Fibroblast of lung (primary cell): ENCODE results near the gene SYCE1L. TPM values are rescaled to one million over a fixed set of nuclear protein-coding genes. Genes with fewer than 3 reads are reported as not detected.

Source experiments
- DNase-seq, 2 donors: peaks; one replicate each; pipeline versions ENCODE4 v3.0.0 to v3.0.0-alpha.2; 2010; ENCODE audit warnings: low read depth in 2 of 2
- H2AFZ ChIP-seq: 2 replicates; pipeline ENCODE4 v1.5.1; 2012; ENCODE audit warnings: low read length, control low read depth, inconsistent platforms
- H3K27ac ChIP-seq: 2 replicates; pipeline ENCODE4 v1.5.1; 2011; ENCODE audit warnings: low read length, control low read depth; ENCODE audit not compliant: insufficient read depth
- H3K27me3 ChIP-seq: 2 replicates; pipeline ENCODE4 v1.5.1; 2011; ENCODE audit warnings: mild to moderate bottlenecking, low read length; ENCODE audit not compliant: control insufficient read depth, insufficient read depth
- H3K36me3 ChIP-seq: 2 replicates; pipeline ENCODE4 v1.5.1; 2011; ENCODE audit warnings: low read length; ENCODE audit not compliant: control insufficient read depth, insufficient read depth
- H3K4me1 ChIP-seq: 2 replicates; pipeline ENCODE4 v1.5.1; 2011; ENCODE audit warnings: low read length; ENCODE audit not compliant: control insufficient read depth, insufficient read depth; ENCODE audit errors: extremely low read depth
- H3K4me2 ChIP-seq: 2 replicates; pipeline ENCODE4 v1.5.1; 2011; ENCODE audit warnings: low read length, control low read depth; ENCODE audit not compliant: insufficient read depth; ENCODE audit errors: extremely low read depth
- H3K4me3 ChIP-seq, 4 experiments: fragments of 200-600 bp in 1 of 4; sonication (generic) in 1 of 4; replicated peaks in 1 of 4; 2 replicates each; pipeline ENCODE4 v1.5.1; 2011 to 2016; ENCODE audit warnings: low read length in 4 of 4, low read depth in 3 of 4, mild to moderate bottlenecking in 3 of 4, control low read depth in 2 of 4, inconsistent platforms in 1 of 4, mixed read lengths in 1 of 4; ENCODE audit not compliant: insufficient read depth in 1 of 4; ENCODE audit errors: control extremely low read depth in 1 of 4
- H3K79me2 ChIP-seq: 2 replicates; pipeline ENCODE4 v1.5.1; 2012; ENCODE audit warnings: mild to moderate bottlenecking, low read length, inconsistent platforms; ENCODE audit not compliant: control insufficient read depth, insufficient read depth
- H3K9ac ChIP-seq: 2 replicates; pipeline ENCODE4 v1.5.1; 2011; ENCODE audit warnings: mild to moderate bottlenecking, low read length, control low read depth; ENCODE audit not compliant: insufficient read depth
- H3K9me3 ChIP-seq: 2 replicates; pipeline ENCODE4 v1.5.1; 2012; ENCODE audit warnings: low read depth, low read length; ENCODE audit not compliant: control insufficient read depth, insufficient read depth
- H4K20me1 ChIP-seq: 2 replicates; pipeline ENCODE4 v1.5.1; 2011; ENCODE audit warnings: low read length; ENCODE audit not compliant: control insufficient read depth, insufficient read depth; ENCODE audit errors: extremely low read depth
- EZH2 ChIP-seq: IDR thresholded peaks from 2 replicates; pipeline ENCODE4 v1.5.1; 2012; ENCODE audit warnings: low read length, control low read depth, mild to moderate bottlenecking; ENCODE audit errors: missing control alignments
- polyA plus RNA-seq, 2 donors: library from polyadenylated mRNA; depleted of rRNA in 1 of 2; stranded (reverse) in 1 of 2; unstranded in 1 of 2; fragments of >200 nt; gene quantifications; 2 replicates each; pipeline ENCODE4 v1.2.1, GENCODE V29; 2011 to 2012; ENCODE audit warnings: missing spikeins in 1 of 2
- total RNA-seq: library from RNA; depleted of rRNA; stranded (reverse); fragments of >200 nt; gene quantifications from 2 replicates; pipeline ENCODE4 v1.2.1, GENCODE V29; 2014
- TF ChIP-seq, protein P1 (sequence below), 2 donors: IDR thresholded peaks in 1 of 2; conservative IDR thresholded peaks in 1 of 2; 1 replicate in 1 of 2; 2 replicates in 1 of 2; pipeline ENCODE4 v1.5.1; 2011 to 2012; ENCODE audit warnings: low read length in 2 of 2, control low read depth in 1 of 2, inconsistent platforms in 1 of 2, low read depth in 1 of 2, mild to moderate bottlenecking in 1 of 2

SYCE1L gene
- total and polyA plus RNA-seq, 2 donors (not counting 1 experiment from before 2014, with no cell fraction given): 0.33 TPM; not detected in 1

DNA sequence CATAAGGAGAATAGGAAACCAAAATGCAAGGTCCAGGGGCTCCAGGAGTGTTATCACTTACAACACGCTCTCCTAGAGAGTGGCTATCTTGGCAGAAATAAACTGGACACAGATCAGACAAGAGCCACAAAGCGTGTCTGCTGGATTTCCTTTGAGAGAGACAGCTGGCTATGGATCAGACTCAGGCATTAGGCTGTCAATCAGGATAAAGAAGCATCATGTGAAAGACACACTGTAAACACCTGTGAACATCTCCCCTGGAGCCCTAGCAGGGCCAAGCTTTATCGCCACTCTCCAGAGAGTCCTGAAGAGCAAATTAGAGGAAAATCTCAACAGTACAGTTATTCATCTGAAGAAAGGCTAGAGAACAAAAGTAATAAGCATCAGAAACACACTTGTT lies 26.0 kb downstream of the SYCE1L start:
- H3K27ac ChIP-seq: no peak overlapping the region
- TF ChIP-seq EZH2: no peak
- TF ChIP-seq, protein P1, sequence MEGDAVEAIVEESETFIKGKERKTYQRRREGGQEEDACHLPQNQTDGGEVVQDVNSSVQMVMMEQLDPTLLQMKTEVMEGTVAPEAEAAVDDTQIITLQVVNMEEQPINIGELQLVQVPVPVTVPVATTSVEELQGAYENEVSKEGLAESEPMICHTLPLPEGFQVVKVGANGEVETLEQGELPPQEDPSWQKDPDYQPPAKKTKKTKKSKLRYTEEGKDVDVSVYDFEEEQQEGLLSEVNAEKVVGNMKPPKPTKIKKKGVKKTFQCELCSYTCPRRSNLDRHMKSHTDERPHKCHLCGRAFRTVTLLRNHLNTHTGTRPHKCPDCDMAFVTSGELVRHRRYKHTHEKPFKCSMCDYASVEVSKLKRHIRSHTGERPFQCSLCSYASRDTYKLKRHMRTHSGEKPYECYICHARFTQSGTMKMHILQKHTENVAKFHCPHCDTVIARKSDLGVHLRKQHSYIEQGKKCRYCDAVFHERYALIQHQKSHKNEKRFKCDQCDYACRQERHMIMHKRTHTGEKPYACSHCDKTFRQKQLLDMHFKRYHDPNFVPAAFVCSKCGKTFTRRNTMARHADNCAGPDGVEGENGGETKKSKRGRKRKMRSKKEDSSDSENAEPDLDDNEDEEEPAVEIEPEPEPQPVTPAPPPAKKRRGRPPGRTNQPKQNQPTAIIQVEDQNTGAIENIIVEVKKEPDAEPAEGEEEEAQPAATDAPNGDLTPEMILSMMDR (conservative IDR thresholded peaks at IDR 0.05 in 1 of 2, IDR thresholded peaks at IDR 0.05 in 1 of 2; ENCODE audit: low read depth in 1 of 2, low read length in 2 of 2): no peak
- DNase-seq: no peak
- no peak overlapping the region for H3K9ac ChIP-seq
- no peaks in the 10 kb centered on the region for H3K36me3 ChIP-seq
- no peaks in the 10 kb centered on the region for H3K9me3 ChIP-seq
- no peak overlapping the region for H2AFZ ChIP-seq
- H3K27me3 ChIP-seq: peaks cover 6% of the 10 kb centered on the region
- no peaks in the 10 kb centered on the region for H4K20me1 ChIP-seq
- H3K4me1 ChIP-seq: no peaks in the 10 kb centered on the region
- no peaks in the 10 kb centered on the region for H3K79me2 ChIP-seq
- no peak overlapping the region for H3K4me2 ChIP-seq
- H3K4me3 ChIP-seq: no peak overlapping the region

DNA sequence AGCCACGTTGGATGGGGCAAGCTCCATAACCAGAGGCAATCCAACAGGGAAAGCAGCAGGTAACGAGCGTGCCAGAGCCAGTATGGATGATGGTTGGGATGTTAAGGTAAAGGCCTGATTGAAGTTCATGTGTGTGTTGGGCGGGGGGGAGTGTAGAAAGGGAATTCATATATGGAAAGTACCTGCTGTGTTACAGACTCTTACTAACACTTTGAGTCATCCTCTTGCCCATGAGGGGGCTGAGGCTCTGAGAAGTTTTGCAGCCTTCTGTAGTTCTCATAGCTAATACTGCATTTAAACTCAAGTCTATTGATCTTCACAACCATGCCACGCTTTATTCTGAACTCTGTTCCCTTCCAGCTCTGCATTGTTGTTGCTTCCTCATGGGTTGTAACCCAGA lies 28.5 kb downstream of the SYCE1L start:
- H3K4me1 ChIP-seq: no peaks in the 10 kb centered on the region
- H3K27ac ChIP-seq: no peak overlapping the region
- no peaks in the 10 kb centered on the region for H3K36me3 ChIP-seq
- H3K4me3 ChIP-seq: no peak overlapping the region
- TF ChIP-seq EZH2: no peak
- TF ChIP-seq, protein P1 (conservative IDR thresholded peaks at IDR 0.05 in 1 of 2, IDR thresholded peaks at IDR 0.05 in 1 of 2; ENCODE audit: low read depth in 1 of 2, low read length in 2 of 2): no peak
- H3K4me2 ChIP-seq: no peak overlapping the region
- DNase-seq: no peak
- no peak overlapping the region for H2AFZ ChIP-seq
- H3K9me3 ChIP-seq: no peaks in the 10 kb centered on the region
- no peak overlapping the region for H3K9ac ChIP-seq
- no peaks in the 10 kb centered on the region for H3K79me2 ChIP-seq
- no peaks in the 10 kb centered on the region for H4K20me1 ChIP-seq
- peaks cover 6% of the 10 kb centered on the region for H3K27me3 ChIP-seq

DNA sequence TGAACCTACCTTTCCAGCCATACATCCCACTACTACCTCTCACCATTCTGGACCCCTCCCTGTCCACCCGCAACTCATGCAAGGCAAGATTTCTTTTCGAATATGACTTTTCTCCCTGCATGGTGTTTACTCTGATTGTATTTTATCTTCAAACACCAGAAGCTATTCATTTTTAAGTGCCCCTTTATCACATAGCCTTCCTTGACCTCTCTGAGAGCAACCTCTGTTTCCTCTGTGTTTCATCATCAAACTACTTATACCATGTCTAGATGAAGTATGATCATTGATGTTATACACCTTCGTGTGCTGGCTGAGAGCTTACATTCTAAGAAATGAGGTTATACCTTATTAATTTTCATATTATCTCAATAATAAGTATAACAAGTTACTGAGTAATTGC lies 31.8 kb downstream of the SYCE1L start:
- Histone ChIP-seq H2AFZ (no peak overlapping the region), H4K20me1 (no peaks in the 10 kb centered on the region), H3K27me3 (peaks cover 3% of the 10 kb centered on the region), H3K27ac (no peak overlapping the region), H3K79me2 (no peaks in the 10 kb centered on the region), H3K9me3 (no peaks in the 10 kb centered on the region), H3K4me1 (no peaks in the 10 kb centered on the region), H3K9ac (no peak overlapping the region), H3K36me3 (no peaks in the 10 kb centered on the region), H3K4me2 (no peak overlapping the region), H3K4me3 (no peak overlapping the region)
- no peak for DNase-seq
- no peak for TF ChIP-seq EZH2
- TF ChIP-seq, protein P1 (conservative IDR thresholded peaks at IDR 0.05 in 1 of 2, IDR thresholded peaks at IDR 0.05 in 1 of 2; ENCODE audit: low read depth in 1 of 2, low read length in 2 of 2): no peak
